T-helper 1 cell (primary cell): ENCODE results near the gene TMEM19.

Source experiments
- DNase-seq, 5 donors: peaks; one replicate each; pipeline ENCODE4 v3.0.0-alpha.2; 2012 to 2020
- total RNA-seq, 4 donors: gene quantifications; one replicate each; lab custom pipeline; 2026; lab: John Stamatoyannopoulos, UW

Gene TMEM19
- total RNA-seq: 7.6 to 12.0 (median 9.5) reads per million in 4 donors

GRCh38 chr12:71685914-71686657 lies at the start of gene TMEM19:
Gene TMEM19, plus strand, starts transcription at chr12:71686082. Its CDS starts 599 bp downstream, at chr12:71686681.
- peak; percentile 61 to 91 (median 76) for DNase-seq

GRCh38 chr12:71636704-71637115 lies 49.2 kb upstream of the TMEM19 start:
- peak in 1 of 5 donors; percentile 51 for DNase-seq

- DNase-seq: no peak
Observed at GRCh38 chr12:71638499-71638898, 47.4 kb upstream of the TMEM19 start.

GRCh38 chr12:71639341-71639760 lies 46.5 kb upstream of the TMEM19 start:
- DNase-seq: no peak

- DNase-seq: no peak
Observed at GRCh38 chr12:71640316-71640715, 45.6 kb upstream of the TMEM19 start.

- DNase-seq: no peak
Observed at GRCh38 chr12:71641390-71641789, 44.5 kb upstream of the TMEM19 start.

- DNase-seq: peak in 1 of 5 donors; percentile 13
Observed at GRCh38 chr12:71642264-71642663, 43.6 kb upstream of the TMEM19 start.

- no peak for DNase-seq
Observed at GRCh38 chr12:71645268-71645667, 40.6 kb upstream of the TMEM19 start.

GRCh38 chr12:71646512-71646911 lies 39.4 kb upstream of the TMEM19 start:
- no peak for DNase-seq

GRCh38 chr12:71648537-71648936 lies 37.3 kb upstream of the TMEM19 start:
- no peak for DNase-seq

- DNase-seq: no peak
Observed at GRCh38 chr12:71649401-71649800, 36.5 kb upstream of the TMEM19 start.

- DNase-seq: no peak
Observed at GRCh38 chr12:71652656-71653055, 33.2 kb upstream of the TMEM19 start.

GRCh38 chr12:71653137-71653536 lies 32.7 kb upstream of the TMEM19 start:
- DNase-seq: no peak

GRCh38 chr12:71654200-71654599 lies 31.7 kb upstream of the TMEM19 start:
- no peak for DNase-seq

- no peak for DNase-seq
Observed at GRCh38 chr12:71655495-71655894, 30.4 kb upstream of the TMEM19 start.

GRCh38 chr12:71655907-71656306 lies 30.0 kb upstream of the TMEM19 start:
- no peak for DNase-seq

- no peak for DNase-seq
Observed at GRCh38 chr12:71656740-71657139, 29.1 kb upstream of the TMEM19 start.

- DNase-seq: no peak
Observed at GRCh38 chr12:71661977-71662530, 23.8 kb upstream of the TMEM19 start.

- DNase-seq: peak; percentile 48 to 83 (median 66)
Observed at GRCh38 chr12:71662849-71663560, 22.9 kb upstream of the TMEM19 start.

GRCh38 chr12:71663561-71664410 lies 22.1 kb upstream of the TMEM19 start, which contains the start of the genes THAP2 and ZFC3H1:
Gene THAP2, plus strand, starts transcription at chr12:71664301. Its CDS starts 209 bp downstream, at chr12:71664510.
Gene ZFC3H1, minus strand, starts transcription at chr12:71663848. Its CDS starts 238 bp downstream, at chr12:71663610.
- peak; percentile 80 to 99 (median 89) for DNase-seq

GRCh38 chr12:71664411-71665089 lies 21.3 kb upstream of the TMEM19 start:
- peak in 1 of 5 donors; percentile 6 for DNase-seq

GRCh38 chr12:71665090-71665463 lies 20.8 kb upstream of the TMEM19 start:
- no peak for DNase-seq
